OCI-LY7 (cell line): ENCODE data around the gene CELF1. TPM values are rescaled to one million over a fixed set of nuclear protein-coding genes. Genes with fewer than 3 reads are reported as not detected.

Source experiments
- BruUV-seq: library from RNA; stranded (reverse); fragments of 400-500 nt; replicated peaks from 2 replicates; lab custom pipeline; 2021; lab: Mats Ljungman, UMichigan
- CTCF ChIA-PET: fragments of 300-600 bp; sonication (Branson Sonifier 250); formaldehyde crosslinking; loops from one replicate; lab custom pipeline; 2022; ENCODE audit warnings: antibody characterized with exemption; ENCODE audit not compliant: unreplicated experiment; lab: Charles Lee
- POLR2A ChIA-PET: fragments of 300-600 bp; sonication (Branson Sonifier 250); formaldehyde crosslinking; loops from one replicate; lab custom pipeline; 2022; ENCODE audit warnings: antibody characterized with exemption; lab: Charles Lee
- DNase-seq: peaks from one replicate; pipeline ENCODE4 v3.0.0-alpha.2; 2015; ENCODE audit warnings: low spot score
- H2AFZ ChIP-seq: fragments of 200-600 bp; sonication (generic), shearing (Covaris generic); 2 replicates; pipeline ENCODE4 v1.6.1; 2014; ENCODE audit warnings: mild to moderate bottlenecking, antibody characterized with exemption, low read length, moderate library complexity
- H3K27ac ChIP-seq: fragments of 200-600 bp; sonication (generic); 2 replicates; pipeline ENCODE4 v1.5.1; 2014; ENCODE audit warnings: mixed run types, low read depth, mild to moderate bottlenecking, moderate library complexity, low read length, inconsistent platforms; ENCODE audit not compliant: poor library complexity, severe bottlenecking
- H3K36me3 ChIP-seq: fragments of 200-600 bp; sonication (generic); 2 replicates; pipeline ENCODE4 v1.6.1; 2014; ENCODE audit warnings: mild to moderate bottlenecking, antibody characterized with exemption, low read length, moderate library complexity, mixed read lengths; ENCODE audit not compliant: insufficient read depth
- H3K4me1 ChIP-seq: fragments of 200-600 bp; sonication (generic); 2 replicates; pipeline ENCODE4 v1.5.1; 2014; ENCODE audit warnings: mild to moderate bottlenecking, low read length; ENCODE audit not compliant: insufficient read depth, poor library complexity, severe bottlenecking
- H3K4me2 ChIP-seq: fragments of 200-600 bp; sonication (generic); 2 replicates; pipeline ENCODE4 v1.6.1; 2014; ENCODE audit warnings: mild to moderate bottlenecking, low read length
- H3K4me3 ChIP-seq: fragments of 200-600 bp; sonication (generic); 2 replicates; pipeline ENCODE4 v1.5.1; 2014; ENCODE audit warnings: mild to moderate bottlenecking, low read depth, low read length; ENCODE audit not compliant: poor library complexity, severe bottlenecking
- H3K79me2 ChIP-seq: fragments of 200-600 bp; sonication (generic); 2 replicates; pipeline ENCODE4 v1.6.1; 2016; ENCODE audit warnings: low read depth, mild to moderate bottlenecking, low read length, moderate library complexity, mixed read lengths; ENCODE audit not compliant: insufficient read depth
- H3K9me2 ChIP-seq: fragments of 200-600 bp; sonication (generic); 2 replicates; pipeline ENCODE4 v1.6.1; 2016; ENCODE audit warnings: mild to moderate bottlenecking, low read length, mixed read lengths; ENCODE audit not compliant: insufficient read depth
- H3K9me3 ChIP-seq: fragments of 200-600 bp; sonication (generic); 2 replicates; pipeline ENCODE4 v1.6.1; 2014; ENCODE audit warnings: mild to moderate bottlenecking, mixed run types, low read length, mixed read lengths
- H4K20me1 ChIP-seq: fragments of 200-600 bp; sonication (generic); 2 replicates; pipeline ENCODE4 v1.6.1; 2014; ENCODE audit warnings: mild to moderate bottlenecking, antibody characterized with exemption, low read length, moderate library complexity, mixed read lengths; ENCODE audit not compliant: insufficient read depth
- EZH2phosphoT487 ChIP-seq: fragments of 200-600 bp; sonication (generic); IDR thresholded peaks from 2 replicates; pipeline ENCODE4 v1.6.1; 2018; ENCODE audit warnings: low read depth, borderline replicate concordance, mild to moderate bottlenecking, mixed run types, antibody characterized with exemption, low read length, moderate library complexity, mixed read lengths
- intact Hi-C: fragments of 100-400 bp; cut with micrococcal nuclease; formaldehyde crosslinking; loops from one replicate; pipeline ENCODE4 v1.10.0; 2022; ENCODE audit not compliant: unreplicated experiment
- total RNA-seq, 2 experiments: library from RNA; depleted of rRNA in 1 of 2; stranded (reverse); fragments of >200 nt in 1 of 2; shearing (Covaris generic) in 1 of 2; gene quantifications; 2 replicates each; pipeline ENCODE4 v1.2.3, GENCODE V29; 2014 to 2022
- TF ChIP-seq, protein P1 (sequence below): fragments of 200-600 bp; sonication (generic); conservative IDR thresholded peaks from 2 replicates; pipeline ENCODE4 v1.5.1; 2014; ENCODE audit warnings: mild to moderate bottlenecking, antibody characterized with exemption, low read length, moderate library complexity, mixed read lengths

CELF1 gene
- total RNA-seq, 2 experiments from 2014 or later, result 87.4 to 143 TPM

GRCh38 chr11:47508240-47508957 is 44.5 kb downstream of the CELF1 start:
- H3K9me2 ChIP-seq, result no peaks in the 10 kb centered on the region
- peaks cover 97% of the 10 kb centered on the region for H3K79me2 ChIP-seq
- H3K36me3 ChIP-seq, result peaks cover 40% of the 10 kb centered on the region
- no peak overlapping the region for H2AFZ ChIP-seq
- TF ChIP-seq, protein P1, sequence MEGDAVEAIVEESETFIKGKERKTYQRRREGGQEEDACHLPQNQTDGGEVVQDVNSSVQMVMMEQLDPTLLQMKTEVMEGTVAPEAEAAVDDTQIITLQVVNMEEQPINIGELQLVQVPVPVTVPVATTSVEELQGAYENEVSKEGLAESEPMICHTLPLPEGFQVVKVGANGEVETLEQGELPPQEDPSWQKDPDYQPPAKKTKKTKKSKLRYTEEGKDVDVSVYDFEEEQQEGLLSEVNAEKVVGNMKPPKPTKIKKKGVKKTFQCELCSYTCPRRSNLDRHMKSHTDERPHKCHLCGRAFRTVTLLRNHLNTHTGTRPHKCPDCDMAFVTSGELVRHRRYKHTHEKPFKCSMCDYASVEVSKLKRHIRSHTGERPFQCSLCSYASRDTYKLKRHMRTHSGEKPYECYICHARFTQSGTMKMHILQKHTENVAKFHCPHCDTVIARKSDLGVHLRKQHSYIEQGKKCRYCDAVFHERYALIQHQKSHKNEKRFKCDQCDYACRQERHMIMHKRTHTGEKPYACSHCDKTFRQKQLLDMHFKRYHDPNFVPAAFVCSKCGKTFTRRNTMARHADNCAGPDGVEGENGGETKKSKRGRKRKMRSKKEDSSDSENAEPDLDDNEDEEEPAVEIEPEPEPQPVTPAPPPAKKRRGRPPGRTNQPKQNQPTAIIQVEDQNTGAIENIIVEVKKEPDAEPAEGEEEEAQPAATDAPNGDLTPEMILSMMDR, result no peak
- no peak for TF ChIP-seq EZH2phosphoT487
- no peak overlapping the region for H3K4me3 ChIP-seq
- peaks cover 14% of the 10 kb centered on the region for H3K4me1 ChIP-seq
- intact Hi-C loops, result no loop called here
- H3K27ac ChIP-seq, result no peak overlapping the region
- peaks cover 16% of the 10 kb centered on the region for H4K20me1 ChIP-seq
- no TSS peak for BruUV-seq
- ChIA-PET POLR2A (interaction anchor here (0.6 to 0.8 kb wide), 2 partner anchors 211 to 480 kb away, joined by 5 to 6 read pairs; no protein-coding TSS in a partner anchor), CTCF (no interaction called here)
- H3K4me2 ChIP-seq, result no peak overlapping the region
- DNase-seq, result no peak
- H3K9me3 ChIP-seq, result no peaks in the 10 kb centered on the region

GRCh38 chr11:47507563-47508239 is 45.2 kb downstream of the CELF1 start:
- TF ChIP-seq, protein P1, result no peak
- no peak for TF ChIP-seq EZH2phosphoT487
- no peak overlapping the region for H2AFZ ChIP-seq
- H3K4me2 ChIP-seq, result no peak overlapping the region
- no peak for DNase-seq
- H3K36me3 ChIP-seq, result peaks cover 45% of the 10 kb centered on the region
- H3K27ac ChIP-seq, result no peak overlapping the region
- no peaks in the 10 kb centered on the region for H3K9me2 ChIP-seq
- H3K4me3 ChIP-seq, result no peak overlapping the region
- H3K4me1 ChIP-seq, result peaks cover 7% of the 10 kb centered on the region
- H4K20me1 ChIP-seq, result peaks cover 19% of the 10 kb centered on the region
- no peaks in the 10 kb centered on the region for H3K9me3 ChIP-seq
- ChIA-PET CTCF (no interaction called here), POLR2A (interaction anchor here (0.7 to 0.8 kb wide), 2 partner anchors 44 to 212 kb away, joined by 3 to 5 read pairs; no protein-coding TSS in a partner anchor)
- peaks cover 97% of the 10 kb centered on the region for H3K79me2 ChIP-seq
- BruUV-seq, result no TSS peak
- intact Hi-C loops, result no loop called here
